Measurements from ENCODE around the gene DNAH5.

- TF ChIP-seq CTCF (conservative IDR thresholded peaks at IDR 0.05) (no peak), ZFX (IDR thresholded peaks at IDR 0.05) (no peak)
Observed at GRCh38 chr5:13990896-13991295, 46.4 kb upstream of the DNAH5 start.

Measured in C4-2B (cell line).